GM21723 (cell line): ENCODE results near the gene ABL1.
A peak's percentile ranks its signal among the peaks of the same experiment; 100 is the strongest.

ENCODE experiments used
- ATAC-seq: cut with Tn5 transposase; IDR thresholded peaks from one replicate; pipeline ENCODE4 v1.9.1; 2021; ENCODE audit warnings: mild to moderate bottlenecking, moderate library complexity; ENCODE audit not compliant: unreplicated experiment

The ABL1 gene

DNA sequence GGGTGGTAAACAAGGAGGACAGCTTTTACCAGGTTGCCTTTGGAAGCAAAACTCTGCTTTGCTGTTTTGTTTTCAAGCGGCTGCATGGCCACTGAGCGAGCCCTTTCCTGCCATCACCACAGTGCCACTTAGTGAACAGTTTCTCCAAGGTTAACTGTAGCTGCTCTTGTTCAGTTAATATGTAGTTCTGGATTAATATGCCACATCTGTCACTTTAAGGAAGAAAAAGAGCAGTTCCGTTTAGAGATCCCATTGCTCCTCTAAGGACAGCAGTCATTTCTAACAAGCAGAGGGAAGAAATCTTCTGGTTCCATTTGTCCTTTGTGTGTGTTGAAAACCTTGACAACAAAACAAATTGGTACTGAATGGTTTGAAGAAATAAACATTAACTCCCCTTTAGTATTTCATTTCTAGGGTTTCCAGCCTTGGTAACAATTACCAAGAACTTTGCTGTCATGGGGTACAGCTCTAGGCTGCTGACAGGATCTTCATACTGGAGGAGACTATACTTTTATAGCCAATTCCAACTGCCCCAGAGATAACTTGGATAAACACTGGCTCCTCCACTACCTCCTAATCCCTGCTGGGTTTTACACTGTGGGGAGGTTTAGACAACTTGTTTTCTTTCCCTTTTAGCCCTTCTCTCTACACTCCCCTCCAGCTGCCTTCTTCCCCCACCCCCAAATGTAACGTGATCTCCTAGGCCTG, 10.3 kb upstream of the ABL1 start:
- no peak for ATAC-seq

DNA sequence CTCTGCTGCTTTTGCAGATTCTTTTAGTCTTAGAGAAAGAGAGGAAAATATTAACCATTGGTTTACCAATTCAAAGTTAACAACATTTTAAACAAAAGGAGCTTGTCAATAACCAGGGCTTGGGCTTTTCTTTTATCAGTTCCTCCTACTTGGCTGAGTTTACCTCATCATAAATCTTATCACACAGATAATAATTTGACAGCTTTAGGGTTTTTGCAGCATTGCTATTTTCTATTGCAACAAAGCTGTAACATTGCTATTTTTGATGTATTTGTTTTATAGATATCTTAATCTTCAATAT, 9.8 kb upstream of the ABL1 start:
- ATAC-seq: no peak

DNA sequence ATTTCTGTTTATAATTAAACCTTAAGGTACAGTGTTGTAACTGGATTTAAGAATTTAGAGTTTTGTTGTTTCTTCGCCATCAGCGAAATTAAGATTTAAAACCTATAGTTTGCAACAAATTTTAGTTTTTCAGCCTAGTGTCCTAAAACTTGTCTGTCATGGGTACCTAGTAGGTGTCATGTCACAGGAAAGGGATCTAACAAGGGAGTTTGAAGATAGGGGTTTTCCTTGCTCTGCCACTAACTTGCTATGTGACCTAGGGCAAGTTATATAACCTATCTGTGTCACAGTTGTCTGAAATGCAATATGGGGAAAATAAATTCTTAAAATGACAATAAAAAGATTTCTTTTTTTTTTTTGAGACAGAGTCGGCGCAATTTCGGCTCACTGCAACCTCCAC, 9.2 kb upstream of the ABL1 start:
- ATAC-seq: no peak

DNA sequence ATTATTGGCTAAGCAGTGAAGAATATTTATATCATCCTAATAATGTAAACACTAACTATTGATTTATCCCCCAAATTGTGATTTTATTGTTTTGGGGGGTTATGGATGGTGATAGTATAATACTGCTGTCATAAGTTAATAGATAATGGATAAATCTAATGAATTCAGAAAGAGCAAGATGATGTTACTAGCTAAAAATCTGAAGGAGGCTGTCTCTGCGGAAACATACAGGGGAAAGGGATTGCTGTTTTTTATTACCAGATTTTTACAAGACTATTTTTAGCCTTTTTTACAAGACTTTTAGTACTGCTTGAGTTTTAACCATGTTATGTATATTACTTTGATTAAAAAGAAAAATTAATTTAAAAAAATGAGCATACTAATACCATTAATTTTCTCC, 5.3 kb upstream of the ABL1 start:
- ATAC-seq: no peak

GRCh38 chr9:130830231-130830760, 4.8 kb upstream of the ABL1 start:
- no peak for ATAC-seq

DNA sequence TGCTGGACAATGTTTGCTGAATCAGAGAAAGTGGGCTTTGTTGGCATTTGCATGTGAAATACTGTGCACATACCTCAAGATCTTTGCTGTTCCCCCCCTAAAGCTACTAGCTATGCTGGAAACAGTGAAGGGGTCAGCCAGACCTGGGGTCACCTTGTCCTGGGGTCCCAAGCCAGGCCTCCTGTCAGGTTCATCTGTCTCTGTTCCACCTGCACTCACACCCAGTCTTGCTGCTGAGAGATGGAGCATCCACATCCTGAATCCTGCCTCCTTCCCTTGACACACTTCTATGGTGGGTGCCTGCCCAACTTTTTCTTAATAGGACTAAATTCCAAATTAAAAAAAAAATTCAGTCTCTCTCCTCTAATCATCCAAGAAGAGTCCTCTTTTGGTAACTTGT, 4.0 kb upstream of the ABL1 start:
- ATAC-seq: no peak

DNA sequence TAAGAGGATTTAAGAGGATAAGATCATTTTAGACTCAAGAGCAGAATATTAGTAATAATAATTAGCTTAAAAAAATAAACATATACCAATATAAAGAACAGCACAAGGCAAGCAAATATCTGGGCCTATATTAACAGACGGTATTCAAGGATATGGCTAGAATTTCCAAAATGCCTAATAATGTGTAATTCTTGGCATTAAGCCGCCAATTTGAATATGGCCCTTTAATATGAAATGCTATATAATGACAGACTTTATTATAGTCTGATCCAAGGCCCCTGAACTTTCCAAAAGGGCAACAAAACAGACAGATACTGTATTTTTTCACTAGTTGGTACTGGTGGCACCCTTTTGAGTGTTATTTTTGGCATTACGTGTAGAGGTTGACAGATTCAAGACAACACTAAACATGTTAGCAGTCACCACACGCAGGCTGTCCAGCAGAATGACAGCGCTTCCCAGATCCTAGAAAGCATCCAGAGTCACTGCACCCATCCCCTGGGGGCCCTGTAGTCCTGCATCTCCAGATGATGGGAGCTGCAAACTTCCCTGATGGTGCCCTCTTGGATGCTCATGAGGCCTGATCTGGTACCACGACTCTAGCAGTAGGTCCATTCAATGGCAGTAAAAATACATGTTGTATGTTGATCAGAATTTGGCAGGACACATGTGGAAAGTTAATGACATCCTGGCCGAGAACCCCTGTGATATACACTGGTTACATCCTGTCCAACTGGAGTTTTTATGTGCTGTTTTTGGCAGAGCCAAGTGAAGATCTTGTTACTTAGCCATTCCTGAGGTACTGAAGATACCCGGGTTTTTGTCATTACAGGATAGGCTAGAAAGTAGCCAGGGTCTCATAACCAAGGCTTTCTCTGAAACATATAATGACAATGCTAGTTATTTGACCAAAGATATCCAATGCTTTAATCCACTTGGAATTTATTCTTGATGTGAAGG, 1.7 kb upstream of the ABL1 start:
- ATAC-seq: no peak

DNA sequence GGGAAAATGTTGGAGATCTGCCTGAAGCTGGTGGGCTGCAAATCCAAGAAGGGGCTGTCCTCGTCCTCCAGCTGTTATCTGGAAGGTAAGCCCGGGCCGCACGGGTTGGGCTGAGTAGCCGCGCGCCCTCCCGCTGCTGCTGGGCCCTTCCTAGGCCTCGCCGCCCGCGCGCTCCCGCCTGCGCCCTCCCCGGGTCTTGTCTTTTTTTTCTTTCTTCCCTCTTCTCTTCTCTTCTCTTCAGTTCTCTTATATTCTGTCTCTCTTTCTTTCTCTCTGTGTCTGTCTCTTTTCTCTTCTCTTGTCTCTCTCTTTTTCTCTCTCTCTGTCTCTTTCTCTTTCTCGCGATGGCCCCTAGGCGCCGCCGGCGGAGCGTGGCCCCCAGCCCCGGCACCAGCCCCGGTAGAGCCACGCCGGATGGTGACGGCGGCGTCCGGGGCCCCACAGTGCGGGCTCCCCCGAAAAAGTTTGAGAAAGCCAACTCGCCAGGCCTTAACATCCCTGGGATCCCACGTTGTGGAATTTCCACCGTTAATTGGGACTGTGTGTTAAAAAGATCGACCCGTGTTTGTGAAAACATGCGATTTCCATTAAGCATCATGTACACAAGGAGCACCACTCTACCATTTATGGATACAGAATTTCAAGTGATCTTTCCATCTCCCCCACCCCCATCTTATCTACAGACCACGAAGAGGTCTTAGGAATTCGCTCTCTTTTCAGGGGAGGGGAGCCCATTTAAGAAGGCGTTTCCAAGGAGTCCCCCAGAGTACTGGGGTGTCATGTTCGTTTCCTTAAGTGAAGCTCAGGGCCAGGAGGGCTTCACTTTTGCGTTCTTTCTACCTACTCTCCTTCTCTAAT, 616 bp downstream of the ABL1 start:
- peak; percentile 37 for ATAC-seq

DNA sequence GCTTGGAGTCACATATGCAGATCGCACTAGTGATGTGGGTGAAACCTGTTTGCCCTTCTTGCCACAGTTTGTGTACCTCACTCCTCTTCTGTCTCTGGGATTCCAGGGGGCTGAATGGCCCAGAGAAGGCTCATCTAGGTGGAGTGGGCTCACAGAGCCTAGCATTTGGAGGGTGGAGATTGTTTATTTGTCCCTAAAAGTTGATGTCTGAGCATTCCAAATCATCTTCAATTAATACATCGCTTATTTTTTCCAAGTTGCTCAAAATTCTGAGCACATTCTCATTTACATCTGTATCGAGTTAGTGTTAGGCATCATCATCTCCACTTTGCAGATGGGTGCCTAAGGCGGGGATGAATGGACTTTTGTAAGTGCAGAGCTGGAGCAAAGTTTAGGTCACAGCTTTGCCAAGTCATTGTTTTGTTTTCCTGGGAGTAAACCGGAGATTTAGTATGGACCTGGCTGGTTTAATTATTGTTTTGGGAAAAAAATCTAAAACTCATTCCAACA, 2.0 kb downstream of the ABL1 start:
- no peak for ATAC-seq

GRCh38 chr9:130837643-130838042, 2.6 kb downstream of the ABL1 start:
- ATAC-seq: no peak

- no peak for ATAC-seq
Measured at GRCh38 chr9:130839132-130840111, 4.4 kb downstream of the ABL1 start.

DNA sequence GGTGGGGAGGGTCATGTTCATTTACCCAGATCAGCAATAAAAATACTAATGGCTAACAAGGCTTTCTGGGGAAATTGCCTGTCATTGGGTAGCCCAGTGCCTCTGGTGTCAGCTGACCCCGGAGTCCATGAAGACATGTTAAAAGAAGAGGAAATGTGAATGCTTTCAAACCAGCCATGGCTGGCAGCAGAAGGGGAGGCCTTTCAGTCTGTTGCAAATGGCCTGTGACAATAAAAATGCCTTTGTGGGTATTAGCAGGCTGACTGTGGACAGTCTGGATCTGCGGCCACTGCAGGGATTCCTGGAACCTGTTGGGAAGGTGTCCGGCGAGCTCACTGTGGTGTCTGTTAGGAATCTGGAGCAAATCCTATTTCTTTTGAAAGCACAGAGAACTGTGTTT, 7.5 kb downstream of the ABL1 start:
- ATAC-seq: no peak

DNA sequence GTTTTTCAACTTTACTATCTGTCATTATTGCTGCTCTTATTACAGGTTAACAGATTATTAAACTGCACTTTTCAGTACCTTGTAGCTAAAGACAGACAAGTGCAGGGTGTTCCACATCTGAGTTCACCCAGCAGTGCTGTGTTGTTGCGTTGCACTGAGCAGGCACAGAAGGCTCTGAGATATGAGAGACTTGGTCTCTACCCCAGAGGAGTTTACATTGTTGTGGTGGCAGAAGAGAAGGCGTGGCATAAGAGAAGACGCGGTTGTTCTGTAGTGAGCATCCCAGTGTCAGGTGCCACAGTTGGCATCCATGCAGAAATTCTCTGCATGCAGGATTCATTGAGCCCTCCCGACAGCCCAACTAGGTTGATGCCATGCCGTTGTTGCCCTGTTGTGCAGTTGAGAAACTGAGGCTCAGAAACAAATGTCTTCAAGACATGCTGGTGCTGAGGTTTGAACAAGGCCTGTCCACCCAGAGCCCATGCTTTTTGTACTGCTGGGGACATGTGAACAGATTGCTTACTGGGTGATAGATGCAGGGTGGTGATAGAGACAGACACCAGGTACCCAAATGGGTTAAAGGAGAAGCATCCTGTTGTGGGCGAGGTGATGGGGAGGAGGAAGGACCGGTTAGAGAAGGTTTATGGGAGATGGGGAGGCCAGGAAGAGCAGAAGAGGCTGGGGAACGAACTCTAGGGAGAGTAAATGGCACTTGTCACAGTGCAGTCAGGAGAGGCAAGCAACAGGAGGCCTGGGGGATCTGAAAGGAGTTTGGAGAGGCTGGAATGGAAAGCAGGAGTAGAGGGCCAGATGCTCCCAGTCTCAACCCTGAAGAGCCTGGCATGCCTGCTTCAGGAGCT, 8.2 kb downstream of the ABL1 start:
- no peak for ATAC-seq

GRCh38 chr9:130844044-130844451, 9.0 kb downstream of the ABL1 start:
- no peak for ATAC-seq

DNA sequence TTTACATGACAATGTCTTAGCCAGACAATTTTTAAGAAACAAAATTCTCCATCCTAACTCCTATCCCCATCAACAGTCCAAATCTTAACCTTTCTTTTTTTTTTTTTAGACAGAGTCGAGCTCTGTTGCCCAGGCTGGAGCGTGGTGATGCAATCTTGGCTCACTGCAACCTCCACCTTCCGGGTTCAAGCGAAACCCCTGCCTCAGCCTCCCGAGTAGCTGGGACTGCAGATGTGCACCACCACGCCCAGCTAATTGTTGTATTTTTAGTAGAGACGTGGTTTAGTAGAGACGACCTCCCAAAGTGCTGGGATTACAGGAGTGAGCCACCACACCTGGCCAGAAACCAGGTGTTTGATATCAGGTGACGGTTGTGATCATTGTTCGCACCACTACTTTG, 10.2 kb downstream of the ABL1 start:
- no peak for ATAC-seq

GRCh38 chr9:130845901-130846481, 10.9 kb downstream of the ABL1 start:
- no peak for ATAC-seq

DNA sequence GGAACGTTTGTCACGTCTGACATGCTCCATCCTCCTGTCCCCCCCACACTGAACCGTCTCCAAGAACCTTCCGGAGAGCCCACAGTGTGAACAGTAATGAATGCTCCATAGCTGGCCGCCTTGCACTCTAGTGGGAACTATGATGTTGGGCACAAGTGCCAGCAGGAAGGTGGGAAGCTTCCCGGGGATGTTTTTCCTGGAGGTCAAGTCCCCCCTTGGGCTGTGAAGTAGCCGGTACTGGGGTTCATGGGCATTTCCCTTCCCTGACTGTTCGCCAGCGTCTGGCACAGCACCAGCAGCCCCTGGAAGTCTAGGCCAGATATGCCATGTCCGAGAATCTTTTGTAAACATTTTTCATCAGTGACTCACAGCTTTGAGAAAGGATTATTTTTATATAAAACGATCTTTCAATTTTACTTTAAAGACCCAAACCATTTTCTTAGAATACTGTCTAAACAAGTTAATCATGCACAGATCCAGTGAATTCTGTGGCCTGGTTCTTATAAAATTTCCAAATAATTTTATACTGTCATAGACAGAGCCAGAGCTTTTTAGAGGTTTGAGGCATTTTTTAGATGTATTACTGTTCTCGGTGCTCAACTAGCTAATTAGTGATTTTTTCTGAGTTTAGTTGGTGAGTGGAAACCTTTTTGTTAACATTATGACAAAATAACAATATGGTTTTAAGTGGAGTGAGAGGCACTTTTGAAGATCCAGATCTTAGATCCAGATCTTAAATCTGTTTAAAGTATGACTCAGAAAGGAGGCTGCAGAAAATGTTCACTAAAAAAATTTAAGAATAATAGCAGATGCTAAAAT, 11.6 kb downstream of the ABL1 start:
- ATAC-seq: no peak
